Retinal pigment epithelial cell (primary cell): Measurements from ENCODE around the gene DDX54.

Source experiments
- DNase-seq: peaks from one replicate; pipeline ENCODE4 v3.0.0-alpha.2; 2010; ENCODE audit warnings: low read depth
- H3K4me3 ChIP-seq: 2 replicates; pipeline ENCODE4 v1.5.1; 2011; ENCODE audit warnings: mild to moderate bottlenecking, low read length, control low read depth, moderate library complexity
- TF ChIP-seq, protein P1 (sequence below): conservative IDR thresholded peaks from 2 replicates; pipeline ENCODE4 v1.5.1; 2011; ENCODE audit warnings: low read depth, low read length, control low read depth, inconsistent platforms

Gene DDX54

GRCh38 chr12:113115455-113116126, 69.7 kb downstream of the DDX54 start:
- TF ChIP-seq, protein P1, sequence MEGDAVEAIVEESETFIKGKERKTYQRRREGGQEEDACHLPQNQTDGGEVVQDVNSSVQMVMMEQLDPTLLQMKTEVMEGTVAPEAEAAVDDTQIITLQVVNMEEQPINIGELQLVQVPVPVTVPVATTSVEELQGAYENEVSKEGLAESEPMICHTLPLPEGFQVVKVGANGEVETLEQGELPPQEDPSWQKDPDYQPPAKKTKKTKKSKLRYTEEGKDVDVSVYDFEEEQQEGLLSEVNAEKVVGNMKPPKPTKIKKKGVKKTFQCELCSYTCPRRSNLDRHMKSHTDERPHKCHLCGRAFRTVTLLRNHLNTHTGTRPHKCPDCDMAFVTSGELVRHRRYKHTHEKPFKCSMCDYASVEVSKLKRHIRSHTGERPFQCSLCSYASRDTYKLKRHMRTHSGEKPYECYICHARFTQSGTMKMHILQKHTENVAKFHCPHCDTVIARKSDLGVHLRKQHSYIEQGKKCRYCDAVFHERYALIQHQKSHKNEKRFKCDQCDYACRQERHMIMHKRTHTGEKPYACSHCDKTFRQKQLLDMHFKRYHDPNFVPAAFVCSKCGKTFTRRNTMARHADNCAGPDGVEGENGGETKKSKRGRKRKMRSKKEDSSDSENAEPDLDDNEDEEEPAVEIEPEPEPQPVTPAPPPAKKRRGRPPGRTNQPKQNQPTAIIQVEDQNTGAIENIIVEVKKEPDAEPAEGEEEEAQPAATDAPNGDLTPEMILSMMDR: no peak
- no peak for DNase-seq

GRCh38 chr12:113114447-113115178, 70.7 kb downstream of the DDX54 start:
- TF ChIP-seq, protein P1: no peak
- DNase-seq: no peak
- H3K4me3 ChIP-seq: no peak overlapping the region

More at GRCh38 chr12:113115455-113116126, 69.7 kb downstream of the DDX54 start:
- H3K4me3 ChIP-seq: no peak overlapping the region

- no peak overlapping the region for H3K4me3 ChIP-seq
- DNase-seq: no peak
- TF ChIP-seq, protein P1: no peak
These were observed 71.9 kb downstream of the DDX54 start for GRCh38 chr12:113113397-113113796.

DNA sequence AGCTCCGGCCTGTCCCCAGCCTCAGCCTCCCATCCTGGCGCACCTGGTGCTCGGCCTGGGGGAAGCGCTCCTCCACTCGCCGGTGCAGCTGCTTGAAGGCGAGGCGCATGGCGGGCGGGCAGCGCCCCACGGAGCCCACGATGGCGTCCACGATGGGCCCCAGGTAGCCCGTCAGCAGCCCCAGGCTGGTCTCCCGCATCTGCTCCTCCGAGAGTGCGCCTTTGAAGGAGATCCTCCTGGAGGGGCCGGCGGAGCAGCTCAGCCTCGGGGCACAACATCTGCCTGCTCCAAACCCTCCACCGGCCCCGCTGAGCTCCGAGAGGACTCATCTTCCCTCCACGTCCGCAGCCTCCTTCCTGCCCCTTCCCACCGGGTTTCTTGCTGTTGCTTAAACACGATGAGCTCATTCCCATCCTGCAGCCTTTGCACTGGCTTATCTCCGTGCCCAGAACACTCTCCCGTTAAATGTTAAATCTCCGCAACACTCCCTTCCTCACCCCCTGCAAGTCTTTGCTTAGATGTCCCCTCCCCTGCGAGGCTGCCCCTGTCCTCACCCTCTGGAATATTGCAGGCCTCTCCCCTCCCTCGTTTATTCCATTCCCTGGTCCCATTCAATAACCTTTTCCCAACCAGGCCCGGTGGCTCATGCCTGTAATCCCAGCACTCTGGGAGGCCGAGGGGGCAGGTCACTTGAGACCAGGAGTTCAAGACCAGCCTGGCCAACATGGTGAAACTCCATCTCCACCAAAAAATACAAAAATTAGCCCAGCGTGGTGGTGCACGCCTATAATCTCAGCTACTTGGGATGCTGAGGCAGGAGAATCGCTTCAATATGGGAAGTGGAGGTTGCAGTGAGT, 73.0 kb downstream of the DDX54 start:
- TF ChIP-seq, protein P1: no peak
- H3K4me3 ChIP-seq: no peak overlapping the region
- no peak for DNase-seq

- TF ChIP-seq, protein P1: no peak
- H3K4me3 ChIP-seq: no peak overlapping the region
- no peak for DNase-seq
These were observed 74.0 kb downstream of the DDX54 start for GRCh38 chr12:113111247-113111646.

GRCh38 chr12:113109872-113110599, 75.2 kb downstream of the DDX54 start:
- TF ChIP-seq, protein P1: no peak
- H3K4me3 ChIP-seq: no peak overlapping the region
- DNase-seq: no peak
